HG03108 (cell line): ENCODE measurements around the gene SCD5.
"Not testable (repeated sequence)": the region's sequence is repeated elsewhere in the genome, so short reads cannot be mapped to it uniquely, and the experiment has no call there.

ENCODE experiments used
- ATAC-seq: cut with Tn5 transposase; IDR thresholded peaks from one replicate; pipeline ENCODE4 v1.9.1; 2021; ENCODE audit warnings: moderate library complexity; ENCODE audit not compliant: unreplicated experiment

SCD5 gene

DNA sequence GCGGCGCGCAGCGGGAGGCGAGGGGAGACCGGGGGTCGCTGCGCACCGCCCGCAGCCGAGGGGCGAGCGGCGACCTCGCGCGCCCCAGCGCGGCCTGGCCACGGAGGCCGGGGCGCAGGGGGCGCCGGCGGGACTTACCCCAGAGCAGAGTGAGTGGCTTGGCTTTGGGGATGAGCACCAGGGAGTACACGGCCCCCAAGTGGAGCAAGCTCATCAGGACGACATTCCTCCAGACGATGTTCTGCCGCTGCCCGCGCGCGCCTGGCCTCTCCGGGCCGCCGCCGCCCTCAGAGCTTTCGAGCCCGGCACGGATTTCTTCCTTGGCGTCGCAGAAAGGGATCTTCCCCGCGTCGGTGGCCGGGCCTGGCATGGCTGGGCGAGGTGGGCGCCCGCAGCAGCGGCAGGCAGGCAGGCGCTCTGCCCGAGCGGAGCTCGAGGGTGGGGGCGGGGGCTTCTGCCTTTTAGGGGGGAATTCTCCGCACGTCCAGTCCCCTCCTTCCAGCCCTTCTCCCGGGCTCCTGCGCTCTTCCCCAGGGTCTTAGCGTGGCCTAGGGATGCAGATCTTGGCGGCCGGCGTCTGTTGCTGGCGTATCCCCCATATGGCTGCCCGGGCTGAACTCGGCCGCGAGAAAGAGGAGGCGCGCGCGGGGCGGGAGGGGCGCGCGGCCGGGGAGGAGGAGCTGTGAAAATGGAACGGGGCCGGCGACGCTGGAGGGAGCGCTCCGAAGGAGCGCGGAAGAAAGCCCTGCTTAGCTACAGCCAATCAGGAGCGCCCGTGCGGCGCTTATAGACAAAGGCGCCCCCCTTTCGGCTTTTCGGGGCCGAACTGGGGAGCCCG lies at the start of gene SCD5:
SCD5 (minus strand) TSS at position 629 of the 838 bp plus-strand sequence; CDS start at position 370, 259 bp downstream.
- ATAC-seq, result peak; percentile 81

DNA sequence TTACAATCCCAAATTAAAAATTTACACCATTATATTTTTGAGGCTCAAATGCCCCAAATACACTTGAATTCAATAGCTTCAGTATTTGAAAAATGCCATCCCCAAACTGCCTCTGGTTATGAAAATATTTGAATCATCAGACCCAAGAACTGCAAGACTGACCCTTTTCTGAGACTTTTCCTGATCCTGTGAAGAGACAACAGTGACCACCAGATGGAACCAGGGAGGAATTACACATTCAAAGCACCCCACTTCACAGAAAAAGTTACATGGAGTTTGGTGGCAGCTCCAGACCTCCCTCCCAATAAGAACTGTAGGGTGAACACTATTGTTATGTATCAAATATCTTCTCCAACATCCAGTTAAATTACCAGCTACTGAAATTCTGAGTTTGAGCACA lies 44.0 kb upstream of the SCD5 start:
- ATAC-seq, result no peak

DNA sequence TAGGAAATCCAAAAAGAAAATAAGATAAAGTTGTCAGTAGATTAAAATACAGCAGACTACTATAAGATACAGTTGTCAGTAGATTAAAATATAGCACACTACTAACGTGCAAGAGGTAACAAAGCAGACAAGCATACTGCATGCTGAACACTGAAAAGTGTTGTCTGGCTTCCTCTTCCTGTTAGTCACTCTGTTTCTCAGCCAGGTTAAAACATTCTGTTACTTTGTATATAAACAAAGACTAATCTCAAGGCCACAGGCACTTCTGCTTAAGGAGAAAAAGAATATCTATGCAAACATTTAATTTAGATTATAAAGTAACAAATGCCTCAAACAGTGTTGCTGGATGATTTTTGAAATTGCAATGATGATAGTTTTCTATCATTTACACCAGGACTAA lies 41.0 kb upstream of the SCD5 start:
- no peak for ATAC-seq

DNA sequence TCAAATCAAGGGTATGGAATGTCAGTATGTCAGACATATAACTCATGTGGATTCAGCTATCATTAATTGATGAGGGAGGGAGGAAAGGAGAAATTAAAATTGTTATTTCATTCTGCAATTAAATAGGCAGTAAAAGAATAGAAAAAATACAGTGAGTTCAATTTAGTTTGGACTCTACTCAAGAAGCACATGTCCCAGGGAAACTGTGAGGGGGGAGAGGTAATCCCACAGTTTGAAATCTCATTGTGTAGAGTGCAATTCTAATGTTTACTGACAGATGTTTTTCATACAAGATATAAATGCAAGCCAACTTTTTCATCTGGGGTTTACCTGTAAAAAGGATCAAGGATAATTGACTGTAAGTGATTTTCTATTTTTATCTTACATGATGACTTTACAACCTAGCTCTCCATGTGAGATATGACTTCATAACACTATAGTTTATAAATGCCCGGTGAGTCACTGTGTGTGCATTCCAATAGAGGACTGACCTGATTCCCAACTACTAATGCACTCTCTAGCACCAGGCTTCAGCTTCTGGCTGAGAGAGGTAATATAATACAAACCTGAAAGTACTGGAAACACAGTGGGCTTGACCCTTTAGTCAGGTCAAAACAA lies 35.2 kb upstream of the SCD5 start:
- no peak for ATAC-seq

DNA sequence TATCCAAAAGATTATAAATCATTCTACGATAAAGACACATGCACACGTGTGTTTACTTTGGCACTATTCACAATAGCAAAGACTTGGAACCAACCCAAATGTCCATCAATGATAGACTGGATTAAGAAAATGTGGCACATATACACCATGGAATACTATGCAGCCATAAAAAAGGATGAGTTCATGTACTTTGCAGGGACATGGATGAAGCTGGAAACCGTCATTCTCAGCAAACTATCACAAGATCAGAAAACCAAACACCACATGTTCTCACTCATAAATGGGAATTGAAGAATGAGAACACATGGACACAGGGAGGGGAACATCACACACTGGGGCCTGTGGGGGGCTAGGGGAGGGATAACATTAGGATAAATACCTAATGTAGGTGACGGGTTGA lies 34.5 kb upstream of the SCD5 start:
- ATAC-seq, result not testable (repeated sequence)

DNA sequence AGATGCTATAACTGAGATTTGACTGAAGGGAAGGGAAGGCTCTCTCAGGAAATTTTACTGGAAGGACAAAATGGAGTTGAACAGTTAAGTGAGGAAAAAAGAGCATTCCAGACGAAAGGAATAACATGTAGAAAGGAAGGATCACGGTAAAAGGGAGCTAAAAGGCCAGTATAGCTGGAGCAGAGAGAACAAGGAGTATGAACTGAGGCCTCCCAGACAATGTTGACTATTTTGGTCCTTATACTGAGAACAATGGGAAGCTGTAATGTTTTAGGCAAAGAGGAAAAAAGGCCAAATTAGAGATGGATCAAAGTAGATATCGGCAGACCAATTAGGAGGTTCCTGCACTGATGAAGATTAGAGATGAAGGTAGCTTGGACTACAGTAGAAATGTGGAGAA lies 26.8 kb upstream of the SCD5 start:
- ATAC-seq, result no peak

DNA sequence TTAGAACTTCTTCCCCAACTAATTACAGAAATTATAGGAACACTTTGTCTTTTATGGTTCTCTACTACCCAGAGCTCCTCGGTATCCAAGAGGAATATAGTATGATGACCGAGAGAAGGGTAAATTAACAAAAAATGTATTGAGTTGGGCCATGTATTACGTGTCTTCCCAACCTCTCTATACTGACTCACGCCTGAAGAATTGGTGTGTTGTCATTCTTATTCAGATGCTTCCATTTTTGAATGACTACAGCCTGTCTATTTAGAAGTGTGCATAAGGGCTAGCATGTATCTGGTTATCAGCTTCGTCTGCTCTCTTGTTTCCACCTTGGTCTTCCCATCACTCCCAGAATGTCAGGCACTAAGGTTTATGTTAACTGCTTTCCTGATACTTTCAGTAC lies 24.5 kb upstream of the SCD5 start:
- ATAC-seq, result no peak

DNA sequence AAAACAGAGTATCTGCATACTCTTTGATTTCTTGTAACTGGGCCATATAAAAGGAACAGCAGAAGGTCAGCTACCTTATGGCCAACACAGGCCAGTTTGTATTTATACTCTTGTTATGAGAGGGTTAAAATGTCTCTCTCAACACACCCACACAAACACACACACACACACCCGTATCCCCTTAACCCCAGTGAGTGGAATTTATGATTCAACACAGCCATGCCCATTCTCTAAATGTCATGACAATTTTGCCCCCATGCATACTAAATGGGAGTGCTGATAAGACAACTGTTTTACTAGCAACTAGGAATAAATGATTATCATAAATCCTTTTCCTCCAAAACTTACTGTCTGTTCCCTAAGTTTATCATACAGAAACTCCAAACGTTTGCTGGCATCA lies 22.1 kb upstream of the SCD5 start:
- no peak for ATAC-seq

DNA sequence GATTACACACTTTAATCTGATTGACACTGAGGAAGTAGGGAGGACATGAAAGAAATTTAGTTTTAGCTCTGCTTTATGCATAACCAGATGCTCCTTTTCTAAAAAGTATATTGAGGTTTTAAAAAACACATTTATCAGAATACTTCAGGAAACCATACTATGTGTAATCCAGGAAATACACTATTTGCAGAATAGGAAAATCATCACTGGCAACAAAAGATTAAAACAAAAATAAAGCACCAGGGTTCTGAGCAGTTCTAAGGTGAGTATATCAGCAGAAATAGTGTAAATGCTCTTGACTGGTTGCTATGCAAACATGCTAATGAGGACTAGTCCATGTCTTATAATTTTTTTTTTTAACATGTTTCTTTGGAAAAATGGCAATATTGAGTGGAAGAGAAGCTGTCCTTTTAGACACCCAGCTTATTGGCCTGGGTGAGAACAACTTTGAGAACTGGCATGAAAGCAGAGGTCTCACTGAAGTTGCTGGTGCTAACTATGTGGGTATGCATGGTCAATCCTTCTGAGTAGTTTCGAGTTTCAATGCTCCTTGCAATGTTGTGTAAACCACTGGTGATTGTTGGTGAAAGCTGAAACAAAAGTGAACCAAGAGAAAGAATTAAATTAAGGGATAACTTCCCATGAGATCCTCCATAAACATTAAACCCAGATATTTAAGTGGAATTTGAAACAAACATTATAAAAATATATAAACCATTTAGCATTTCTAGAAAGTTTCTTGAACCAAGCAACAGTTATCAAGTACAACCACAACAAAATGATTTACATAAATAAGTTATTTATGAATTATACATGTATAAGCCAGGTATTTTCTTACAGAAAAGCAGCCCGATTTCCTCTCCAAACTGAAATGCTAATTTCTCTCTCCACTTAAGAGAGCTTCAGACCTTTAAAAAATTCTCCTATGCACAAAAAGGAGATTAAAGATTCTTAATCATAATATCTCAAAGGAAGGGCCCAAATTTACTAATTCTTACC lies 20.4 kb upstream of the SCD5 start:
- peak; percentile 50 for ATAC-seq

DNA sequence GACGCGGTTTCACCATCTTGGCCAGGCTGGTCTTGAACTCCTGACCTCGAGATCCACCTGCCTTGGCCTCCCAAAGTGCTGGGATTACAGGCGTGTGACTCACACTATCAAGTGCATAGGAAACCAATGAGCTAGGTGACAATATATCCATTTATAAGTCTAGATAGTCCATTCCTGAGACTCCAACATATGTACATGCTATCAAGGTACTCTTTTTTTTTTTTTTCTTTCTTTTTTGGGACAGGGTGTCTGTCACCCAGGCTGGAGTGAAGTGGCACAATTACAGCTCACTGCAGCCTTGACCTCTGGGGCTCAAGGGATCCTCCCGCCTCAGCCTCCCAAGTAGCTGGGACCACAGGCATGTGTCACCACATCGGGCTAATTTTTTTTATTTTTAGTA lies 18.3 kb upstream of the SCD5 start:
- not testable (repeated sequence) for ATAC-seq

DNA sequence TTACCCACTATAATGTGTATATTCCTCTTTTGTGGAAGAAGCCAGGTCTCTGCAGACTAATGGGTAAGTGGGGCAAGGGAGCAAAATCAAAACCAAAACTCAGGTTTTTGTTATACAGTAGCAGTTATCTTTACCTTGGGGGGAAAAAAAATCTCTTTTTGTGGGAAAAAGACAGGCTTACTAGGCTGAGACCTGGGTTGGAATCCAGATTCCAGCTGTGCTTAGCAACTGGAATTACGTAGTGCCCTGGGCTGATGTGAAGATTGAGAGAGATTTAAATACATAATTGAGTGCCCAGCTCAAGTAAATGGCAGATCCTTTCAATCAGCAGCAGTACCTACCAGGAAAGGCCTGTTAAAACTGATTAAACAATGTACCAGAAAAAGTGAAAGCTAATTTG lies 15.4 kb upstream of the SCD5 start:
- ATAC-seq, result no peak

DNA sequence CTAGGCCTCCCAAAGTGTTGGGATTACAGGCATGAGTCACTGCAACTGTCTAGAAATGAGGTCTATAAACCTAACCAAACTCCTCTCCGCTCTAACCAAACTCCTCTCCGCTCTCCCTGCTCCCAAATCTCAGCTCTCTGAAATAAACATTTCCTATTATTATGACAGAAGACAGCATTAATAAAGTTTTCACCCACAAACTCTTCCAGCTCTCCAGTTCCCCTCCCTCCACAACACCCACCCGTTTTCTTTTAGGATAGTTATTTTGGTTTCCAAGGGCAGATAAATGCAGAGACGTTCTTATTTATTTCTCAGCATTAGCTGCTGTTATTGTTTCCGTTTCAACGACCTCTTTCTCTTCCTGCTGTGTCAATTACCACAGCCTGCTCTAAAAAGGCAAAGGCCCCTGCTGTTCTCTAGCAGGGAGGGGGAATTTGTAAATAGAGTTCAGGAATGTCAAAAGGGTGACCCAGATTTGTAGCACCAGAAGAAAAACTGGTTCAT lies 13.3 kb upstream of the SCD5 start:
- ATAC-seq, result no peak

DNA sequence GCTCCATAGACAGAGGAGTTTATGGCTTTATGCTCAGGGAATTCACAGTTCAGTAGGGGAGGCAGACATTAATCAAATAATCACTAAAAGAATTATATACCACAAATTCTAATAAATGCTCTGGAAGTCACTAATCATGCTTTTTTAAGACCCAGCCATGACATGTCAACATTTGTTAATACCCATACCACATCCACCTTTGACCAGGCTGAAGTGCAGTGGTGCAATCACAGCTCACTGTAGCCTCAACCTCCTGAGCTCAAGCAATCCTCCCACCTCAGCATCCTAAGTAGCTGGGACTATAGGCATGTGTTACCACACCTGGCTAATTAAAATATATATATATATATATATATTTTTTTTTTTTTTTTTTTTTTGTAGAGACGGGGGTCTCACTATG lies 12.8 kb upstream of the SCD5 start:
- ATAC-seq, result no peak

DNA sequence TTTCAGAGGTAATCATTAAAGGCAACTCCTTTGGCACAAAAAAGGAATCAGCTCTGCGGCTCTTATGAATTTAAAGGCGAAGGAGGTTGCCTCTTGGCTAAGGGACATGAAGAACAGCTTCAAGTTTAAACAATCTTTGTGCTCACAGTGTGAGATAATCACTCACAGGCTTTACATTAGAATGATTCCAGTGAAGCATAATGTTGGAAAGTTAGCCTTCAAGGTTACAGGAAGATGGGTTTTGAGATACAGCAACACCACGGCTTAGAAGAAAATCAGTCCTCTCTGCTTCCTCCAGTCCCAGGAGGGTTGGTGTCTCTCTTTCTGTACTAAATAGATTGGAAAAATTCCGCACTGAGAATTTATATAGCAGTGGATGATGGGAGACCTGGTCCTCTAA lies 11.6 kb upstream of the SCD5 start:
- ATAC-seq, result no peak

DNA sequence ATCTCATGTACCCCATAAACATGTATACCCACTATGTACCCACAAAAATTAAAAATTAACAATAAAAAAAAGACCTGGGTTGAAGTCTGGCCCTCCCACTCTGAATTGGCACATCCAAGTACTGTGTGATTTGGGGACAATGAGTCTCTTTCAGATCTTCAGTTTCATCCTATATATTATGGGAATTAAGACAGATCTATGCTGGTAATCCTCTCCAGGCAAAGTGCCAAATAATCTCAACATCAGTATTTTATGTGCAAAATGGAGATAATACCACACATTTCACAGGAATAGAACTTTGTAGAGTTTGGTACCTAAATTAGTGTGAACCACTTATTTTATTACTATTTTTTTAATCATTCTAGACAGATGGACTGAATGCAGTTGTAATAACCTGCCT lies 11.0 kb upstream of the SCD5 start:
- ATAC-seq, result no peak

DNA sequence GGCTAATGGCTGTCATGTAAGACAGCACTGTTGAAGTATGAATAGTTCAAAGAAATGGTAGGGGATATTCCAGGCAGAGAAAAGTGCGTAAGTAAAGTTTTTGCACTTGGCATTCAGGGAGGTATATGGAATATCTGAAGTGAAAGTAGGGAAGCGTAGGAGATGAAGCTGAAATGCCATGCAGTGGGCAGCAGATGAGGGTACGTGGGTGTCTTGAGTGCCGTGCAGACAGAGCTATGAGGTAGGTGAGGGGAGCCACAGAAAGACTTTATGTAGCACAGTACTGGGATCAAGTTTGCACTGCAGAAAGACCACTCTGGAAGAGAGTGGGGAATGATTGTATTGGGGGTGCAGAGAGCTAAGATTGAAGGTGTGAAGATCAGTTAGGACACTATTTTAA lies 5.2 kb upstream of the SCD5 start:
- ATAC-seq, result no peak

DNA sequence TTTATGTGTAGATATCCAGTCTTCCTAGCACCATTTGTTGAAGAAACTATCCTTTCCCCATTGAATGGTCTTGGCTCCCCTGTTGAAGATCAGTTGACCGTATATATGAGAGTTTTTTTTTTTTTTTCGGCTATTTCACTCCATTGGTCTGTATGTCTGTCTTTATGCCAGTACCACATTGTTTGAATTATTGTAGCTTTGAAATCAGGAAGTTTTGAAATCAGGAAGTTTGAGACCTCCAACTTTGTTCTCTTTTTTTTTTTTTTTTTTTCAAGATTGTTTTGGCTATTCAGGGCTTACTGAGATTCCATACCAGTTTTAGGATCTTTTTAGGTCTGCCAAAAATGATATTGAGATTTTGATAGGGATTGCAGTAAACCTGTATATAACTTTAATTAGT lies 4.3 kb upstream of the SCD5 start:
- ATAC-seq, result no peak

DNA sequence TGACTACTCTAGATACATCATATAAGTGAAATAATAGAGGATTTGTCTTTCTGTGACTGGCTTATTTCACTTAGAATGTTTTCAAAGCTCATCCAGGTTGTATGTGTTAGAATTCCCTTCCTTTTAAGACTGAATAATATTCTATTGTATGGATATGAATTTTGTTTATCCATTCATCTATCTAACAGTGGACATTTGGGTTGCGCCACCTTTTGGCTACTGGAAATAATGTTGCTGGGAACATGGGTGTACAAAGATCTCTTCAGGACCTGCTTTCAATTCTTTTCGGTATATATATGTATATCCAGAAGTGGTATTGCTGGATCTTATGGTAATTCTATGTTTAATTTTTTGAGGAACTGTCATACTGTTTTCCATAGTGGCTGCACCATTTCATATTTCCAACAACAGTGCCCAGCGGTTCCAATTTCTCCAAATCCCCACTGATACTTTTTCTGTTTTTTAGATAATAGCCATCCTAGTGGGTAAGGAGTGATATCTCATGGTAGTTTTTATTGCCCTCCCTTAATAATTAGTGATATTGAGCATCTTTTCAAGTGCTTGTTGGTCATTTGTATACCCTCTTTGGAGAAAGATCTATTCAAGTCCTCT lies 3.4 kb upstream of the SCD5 start:
- no peak for ATAC-seq

DNA sequence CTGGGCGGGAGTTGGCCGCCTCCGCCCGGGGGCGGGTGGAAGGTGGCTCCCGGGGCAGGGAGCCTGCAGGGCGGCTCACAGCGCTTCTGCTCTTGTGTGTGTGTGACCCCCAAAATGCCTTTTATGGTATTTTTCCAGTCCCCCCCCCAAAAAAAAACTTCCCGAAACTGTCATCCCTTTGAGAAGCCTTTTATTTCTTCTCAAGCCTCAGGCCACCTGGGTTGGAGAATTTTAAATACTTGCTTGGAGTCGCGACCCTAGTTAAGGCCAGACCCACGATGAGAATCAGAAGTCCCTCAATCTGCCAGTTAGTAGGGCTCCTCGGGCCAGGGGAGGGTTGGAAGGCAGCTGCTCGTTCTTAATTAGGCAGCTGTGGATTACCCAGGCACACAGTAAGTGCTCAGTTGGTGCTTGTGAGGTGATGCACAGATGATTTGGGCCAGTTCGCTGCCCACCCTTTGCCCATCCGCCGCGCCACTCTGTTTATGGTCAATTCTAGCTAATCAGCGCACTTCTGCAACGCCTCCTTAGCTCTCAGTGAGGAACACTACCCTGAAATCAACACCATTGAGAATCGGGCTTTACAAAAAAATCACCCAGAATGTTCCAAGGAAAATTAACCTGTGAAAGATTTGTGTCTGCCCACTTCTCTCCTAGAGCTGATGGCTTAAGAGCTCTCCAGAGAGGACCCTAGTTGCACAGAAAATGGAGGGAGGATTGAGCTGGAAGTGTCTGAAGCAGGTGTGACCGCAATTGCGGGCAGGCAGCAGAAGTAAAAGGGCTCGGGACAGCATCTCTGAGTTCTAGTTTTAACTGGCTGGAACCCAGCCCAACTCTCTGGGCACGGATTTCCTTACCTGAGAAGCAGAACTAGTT lies 648 bp upstream of the SCD5 start:
- no peak for ATAC-seq
